GM19351 (cell line): ENCODE data around the gene HIPK1.

ENCODE experiments used
- ATAC-seq: cut with Tn5 transposase; IDR thresholded peaks from one replicate; pipeline ENCODE4 v1.9.1; 2021; ENCODE audit warnings: mild to moderate bottlenecking, moderate library complexity; ENCODE audit not compliant: unreplicated experiment

Gene HIPK1

GRCh38 chr1:113928941-113929749 lies at the start of gene HIPK1:
Gene HIPK1, plus strand, starts transcription at chr1:113929324.
- ATAC-seq, result peak; percentile 61

- no peak for ATAC-seq
Observed at GRCh38 chr1:113879739-113880038, 49.4 kb upstream of the HIPK1 start.

GRCh38 chr1:113881661-113882060 lies 47.5 kb upstream of the HIPK1 start:
- no peak for ATAC-seq

GRCh38 chr1:113886417-113887401 lies 42.4 kb upstream of the HIPK1 start:
- no peak for ATAC-seq

GRCh38 chr1:113887402-113888175 lies 41.5 kb upstream of the HIPK1 start, which contains the start of gene BCL2L15:
Gene BCL2L15, minus strand, starts transcription at chr1:113887581. Its CDS starts 206 bp downstream, at chr1:113887375.
- no peak for ATAC-seq

GRCh38 chr1:113890816-113891215 lies 38.3 kb upstream of the HIPK1 start:
- ATAC-seq, result no peak

- no peak for ATAC-seq
Observed at GRCh38 chr1:113891631-113892220, 37.4 kb upstream of the HIPK1 start.

- ATAC-seq, result no peak
Observed at GRCh38 chr1:113893267-113893666, 35.9 kb upstream of the HIPK1 start.

- ATAC-seq, result no peak
Observed at GRCh38 chr1:113895098-113895497, 34.0 kb upstream of the HIPK1 start.

GRCh38 chr1:113895961-113896360 lies 33.2 kb upstream of the HIPK1 start:
- no peak for ATAC-seq

GRCh38 chr1:113898241-113898814 lies 30.8 kb upstream of the HIPK1 start:
- ATAC-seq, result no peak

- ATAC-seq, result no peak
Observed at GRCh38 chr1:113899111-113899510, 30.0 kb upstream of the HIPK1 start.

- no peak for ATAC-seq
Observed at GRCh38 chr1:113901191-113901590, 27.9 kb upstream of the HIPK1 start.

- ATAC-seq, result no peak
Observed at GRCh38 chr1:113903501-113904292, 25.4 kb upstream of the HIPK1 start.

- peak; percentile 30 for ATAC-seq
Observed at GRCh38 chr1:113904293-113904673, 24.8 kb upstream of the HIPK1 start.

GRCh38 chr1:113904674-113905434 lies 24.3 kb upstream of the HIPK1 start, which contains the start of the genes AP4B1 and DCLRE1B:
Gene AP4B1, minus strand, starts transcription at chr1:113904799. Its CDS starts 82 bp downstream, at chr1:113904717.
Gene DCLRE1B, plus strand, starts transcription at chr1:113905326. Its CDS starts 261 bp downstream, at chr1:113905587.
- peak; percentile 86 for ATAC-seq

GRCh38 chr1:113905435-113905861 lies 23.7 kb upstream of the HIPK1 start:
- no peak for ATAC-seq

- no peak for ATAC-seq
Observed at GRCh38 chr1:113912594-113913311, 16.4 kb upstream of the HIPK1 start.
